NCI-H1105 (cell line): ENCODE data around the gene EMP2.
"Not testable (repeated sequence)": the region's sequence is repeated elsewhere in the genome, so short reads cannot be mapped to it uniquely, and the experiment has no call there.

ENCODE experiments used
- DNase-seq: peaks from one replicate; lab custom pipeline; 2025; lab: John Stamatoyannopoulos, UW

Gene EMP2

GRCh38 chr16:10578474-10579316, 1.7 kb downstream of the EMP2 start:
- DNase-seq: no peak

DNA sequence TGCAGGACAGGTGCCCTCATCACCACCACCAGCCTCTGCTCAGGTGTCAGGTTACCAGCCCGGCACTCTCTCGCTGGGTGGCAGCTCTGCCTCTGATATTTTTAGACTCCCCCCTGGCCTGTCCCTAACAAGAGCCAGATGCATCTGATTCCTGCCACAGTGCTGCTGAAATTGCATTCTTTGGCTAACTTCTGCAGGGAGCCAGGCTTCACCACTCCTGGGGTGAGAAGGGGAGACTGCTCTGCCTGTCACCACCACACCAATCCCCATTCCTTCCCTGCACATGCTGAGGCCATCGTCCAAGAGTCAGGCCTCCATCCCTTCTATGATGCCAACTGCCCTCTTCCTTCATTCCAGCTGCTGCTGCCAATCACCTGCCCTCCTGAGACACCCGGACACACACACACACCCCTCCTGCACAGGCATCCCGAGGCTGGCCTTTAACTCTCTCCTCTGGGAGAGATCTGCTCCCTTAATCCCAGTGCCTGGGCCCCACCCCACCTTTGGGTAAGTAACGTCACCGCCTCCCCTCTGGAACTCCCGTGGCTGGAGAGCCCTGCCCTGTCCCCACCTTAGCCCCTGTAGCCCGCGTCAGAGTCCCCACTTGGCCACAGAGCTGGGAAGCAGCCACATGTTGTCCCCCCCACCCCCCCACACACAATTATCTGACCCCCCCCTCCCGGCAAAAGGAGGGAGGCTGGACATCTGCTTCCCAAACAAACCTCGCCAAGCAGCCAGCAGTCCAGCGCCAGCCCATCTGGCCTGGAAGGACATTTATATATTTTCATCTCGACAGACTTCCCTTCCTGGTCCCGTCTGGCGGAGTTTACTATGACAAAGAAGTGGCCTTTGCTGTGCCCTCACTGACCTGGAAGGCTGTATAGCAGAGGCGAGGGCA, 2.8 kb downstream of the EMP2 start:
- peak; percentile 5 for DNase-seq

GRCh38 chr16:10576390-10577304, 3.8 kb downstream of the EMP2 start:
- no peak for DNase-seq

DNA sequence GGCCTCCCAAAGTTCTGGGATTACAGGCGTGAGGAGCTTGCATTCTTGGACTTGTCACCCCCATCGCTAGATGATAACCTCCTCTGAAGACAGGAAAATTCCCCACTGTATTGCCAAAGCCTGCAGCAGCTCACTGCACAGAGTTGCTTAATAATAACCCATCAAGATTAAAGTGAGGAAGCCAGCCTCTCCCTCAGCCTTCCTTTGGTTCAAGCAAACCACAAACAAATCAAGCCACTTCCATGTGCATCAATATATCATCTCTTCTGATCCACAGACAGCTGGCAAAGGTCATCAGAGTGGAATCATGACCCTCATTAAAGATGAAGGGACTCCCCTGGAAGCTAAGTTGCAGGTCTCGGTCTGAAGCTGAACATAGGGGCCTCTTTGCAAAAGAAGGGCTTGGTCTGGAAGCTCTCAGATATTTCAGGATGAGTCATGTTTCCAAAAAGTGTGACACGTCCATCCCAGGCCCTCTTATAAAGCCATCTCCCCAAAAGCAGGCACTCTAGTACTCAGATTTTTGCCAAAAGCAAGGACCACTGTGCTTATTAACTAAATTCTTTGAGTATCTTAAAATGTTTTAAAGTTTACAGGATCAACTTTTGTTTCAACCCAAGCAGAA, 4.8 kb downstream of the EMP2 start:
- DNase-seq: no peak

DNA sequence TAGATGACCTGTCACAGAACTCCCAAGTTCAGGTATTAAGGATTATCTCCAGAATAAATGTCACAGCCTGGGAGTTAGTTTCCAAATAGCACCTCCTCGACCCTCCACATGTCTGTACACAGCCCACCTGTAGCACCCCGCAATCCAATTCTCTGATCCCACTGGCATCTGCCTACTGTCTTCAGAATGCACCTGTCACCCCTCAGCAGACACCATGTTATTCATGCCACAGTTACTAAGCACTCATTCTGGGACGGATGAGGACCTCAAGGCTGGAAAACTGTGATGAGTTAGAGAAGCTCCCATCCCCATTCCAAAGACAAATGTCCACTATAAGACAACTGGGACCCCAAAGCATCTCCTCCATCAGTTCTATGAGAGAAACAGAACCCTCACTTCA, 7.8 kb downstream of the EMP2 start:
- no peak for DNase-seq

DNA sequence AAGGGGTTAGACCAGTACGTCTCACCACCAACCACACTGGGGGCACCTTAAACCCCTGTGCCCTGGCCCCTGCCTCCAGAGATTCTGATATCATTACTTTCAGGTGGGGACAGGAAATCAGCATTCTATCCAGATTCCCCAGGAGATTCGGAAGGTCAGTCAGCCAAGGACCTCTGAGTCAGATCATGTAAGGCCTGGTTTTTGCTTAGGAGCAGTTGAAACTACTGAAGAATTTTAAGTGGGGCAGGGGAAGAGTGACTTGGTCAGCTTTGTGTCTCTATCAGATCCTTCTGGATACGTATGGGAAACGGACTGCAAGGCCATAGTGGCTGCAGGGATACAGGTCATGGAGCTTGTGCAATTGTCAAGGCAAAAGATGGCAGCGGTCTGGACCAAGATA, 9.0 kb downstream of the EMP2 start:
- DNase-seq: no peak

DNA sequence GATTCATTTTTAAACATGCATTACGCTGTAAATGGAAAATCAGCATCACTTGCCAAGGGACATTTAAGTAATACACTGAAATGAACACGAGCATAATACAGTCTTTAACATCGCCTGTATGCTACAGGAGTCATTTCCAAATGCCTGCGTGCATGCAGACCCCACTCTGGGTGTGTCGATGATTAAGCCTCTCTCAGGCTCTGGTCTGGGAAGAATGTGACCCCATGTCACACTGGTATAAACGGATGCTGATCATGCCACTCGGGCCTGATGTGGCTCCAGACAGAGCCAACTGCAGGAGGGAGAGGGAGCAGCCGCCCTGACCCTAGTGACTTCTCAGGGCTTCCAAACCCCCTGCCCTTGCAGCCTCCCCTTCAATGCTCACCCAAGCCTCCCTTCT, 10.8 kb downstream of the EMP2 start:
- DNase-seq: no peak

DNA sequence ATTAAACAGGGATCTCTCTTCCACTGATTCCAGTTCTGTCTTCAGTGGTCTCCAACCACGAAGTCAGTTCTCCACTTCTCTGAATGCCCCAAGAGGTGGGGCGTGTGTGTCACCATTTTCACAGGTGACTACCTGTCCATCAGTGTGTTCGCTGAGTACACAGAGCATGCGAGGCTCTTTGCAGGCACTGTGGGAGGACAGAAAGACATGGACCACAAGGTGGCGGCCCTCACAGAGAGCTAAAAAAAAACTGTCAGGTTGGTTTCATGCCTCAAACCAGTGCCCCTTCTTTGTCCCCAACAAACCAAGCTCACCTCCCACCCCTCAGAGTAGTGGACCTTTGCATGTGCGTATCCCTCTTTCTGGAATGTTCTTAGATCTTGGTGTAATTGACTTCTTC, 13.8 kb downstream of the EMP2 start:
- no peak for DNase-seq

- no peak for DNase-seq
Measured at GRCh38 chr16:10565167-10565566, 15.2 kb downstream of the EMP2 start.

- DNase-seq: no peak
Measured at GRCh38 chr16:10564591-10564990, 15.8 kb downstream of the EMP2 start.

- DNase-seq: no peak
Measured at GRCh38 chr16:10562361-10562899, 18.0 kb downstream of the EMP2 start.

GRCh38 chr16:10561425-10561824, 19.0 kb downstream of the EMP2 start:
- no peak for DNase-seq

- no peak for DNase-seq
Measured at GRCh38 chr16:10561001-10561400, 19.4 kb downstream of the EMP2 start.

GRCh38 chr16:10559792-10560191, 20.6 kb downstream of the EMP2 start:
- not testable (repeated sequence) for DNase-seq

DNA sequence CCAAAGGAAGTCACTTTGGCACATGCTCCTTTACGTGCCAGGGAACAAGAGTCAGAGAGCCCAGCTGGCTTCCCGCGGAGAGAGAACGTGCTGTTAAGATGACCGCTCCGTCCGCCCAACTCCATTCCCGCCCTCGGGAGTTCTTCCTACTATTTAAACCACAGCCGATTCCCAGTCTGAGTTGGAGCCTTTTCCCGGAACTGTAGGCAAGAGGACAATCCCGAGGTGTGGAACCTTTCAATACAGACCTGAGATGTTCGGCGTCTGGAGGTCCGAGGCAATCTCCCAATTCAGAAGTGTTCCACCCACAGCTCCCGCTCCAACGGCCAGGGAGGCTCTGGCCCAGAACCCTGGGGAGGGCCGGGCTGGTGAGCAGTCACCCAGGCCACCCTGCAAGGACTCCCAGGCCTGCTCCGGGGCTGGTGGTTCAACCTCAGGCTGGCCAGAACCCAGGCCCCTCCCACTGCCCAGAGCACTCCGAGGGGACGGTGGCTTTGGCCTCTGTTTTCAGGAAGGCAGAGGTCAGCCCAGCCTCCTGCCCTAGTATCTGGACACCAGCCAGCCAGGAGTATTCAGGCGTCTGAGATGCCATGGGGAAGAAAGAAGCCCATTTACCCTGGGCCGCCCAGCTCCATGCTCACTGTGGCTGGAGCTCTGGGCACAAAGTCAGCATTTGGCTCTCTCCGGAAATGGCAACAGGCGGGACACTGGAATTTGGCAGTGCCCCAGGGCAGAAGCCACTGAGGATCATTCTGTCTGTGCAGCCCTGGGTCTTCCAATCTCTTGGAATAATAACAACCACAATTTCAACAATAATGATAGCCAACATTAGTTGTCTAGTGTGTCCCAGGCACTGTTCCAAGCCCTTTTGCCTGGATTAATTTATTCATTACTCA, 21.4 kb downstream of the EMP2 start:
- DNase-seq: no peak

DNA sequence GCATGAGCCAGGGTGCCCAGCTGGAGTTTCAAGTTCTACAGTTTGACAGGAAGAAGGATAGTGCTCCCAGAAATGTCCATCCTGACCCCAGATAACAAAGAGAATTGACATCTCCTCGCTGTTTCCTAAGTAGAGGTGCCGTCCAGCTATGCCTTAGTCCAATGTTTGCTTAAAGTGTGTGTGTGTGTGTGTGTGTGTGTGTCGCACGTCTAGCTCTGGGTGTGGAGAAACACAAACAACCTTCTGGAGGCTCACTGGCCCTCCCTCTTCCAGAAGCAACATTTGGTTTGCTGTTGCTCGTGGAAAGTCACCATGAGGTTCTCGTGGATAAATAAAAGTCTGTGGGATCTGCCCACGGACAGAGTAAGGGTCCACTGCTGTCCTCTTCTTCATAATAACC, 22.1 kb downstream of the EMP2 start:
- DNase-seq: no peak

DNA sequence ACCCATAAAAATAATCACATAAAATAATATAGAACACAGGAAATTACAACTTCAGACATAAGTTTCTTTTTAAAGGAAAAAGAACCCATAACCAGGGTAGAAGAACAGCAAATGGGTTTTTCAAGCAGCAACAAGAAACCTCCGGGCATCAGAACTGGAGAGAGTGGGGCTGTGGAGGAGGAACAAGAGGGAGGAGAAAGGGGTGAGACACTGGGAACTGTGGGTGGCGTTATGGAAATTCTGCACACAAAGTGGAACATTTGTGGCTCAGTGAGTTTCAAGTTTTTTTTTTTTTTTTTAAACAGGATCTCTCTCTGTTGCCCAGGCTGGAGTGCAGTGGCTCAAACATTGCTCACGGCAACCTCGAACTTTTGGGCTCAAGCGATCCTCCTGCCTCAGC, 22.6 kb downstream of the EMP2 start:
- no peak for DNase-seq

DNA sequence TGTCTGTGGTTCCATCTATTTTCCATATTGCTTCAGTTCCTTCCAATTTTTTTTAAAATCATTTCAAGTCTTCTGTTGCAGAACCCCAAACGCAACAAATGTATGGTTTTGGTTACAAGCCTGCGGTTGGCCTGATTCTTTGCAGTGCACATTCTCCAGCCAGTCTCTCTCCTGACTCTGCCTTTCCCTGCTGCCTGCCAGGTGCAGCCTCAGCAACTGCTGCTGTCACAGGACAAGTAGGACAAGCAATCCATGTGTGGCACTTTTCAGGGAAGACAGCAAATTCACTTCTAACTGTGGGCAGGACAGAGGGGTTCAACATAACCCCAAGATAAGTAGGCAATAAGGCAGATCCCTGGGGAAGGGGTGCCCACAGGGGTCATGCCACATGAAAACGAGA, 24.2 kb downstream of the EMP2 start:
- DNase-seq: no peak

- DNase-seq: no peak
Measured at GRCh38 chr16:10554569-10554968, 25.8 kb downstream of the EMP2 start.

- DNase-seq: no peak
Measured at GRCh38 chr16:10552998-10553491, 27.4 kb downstream of the EMP2 start.
